HCT116 (cell line): ENCODE results near the gene SNCAIP.

Experiments
- CTCF ChIP-seq, 3 experiments: fragments of 200-600 bp in 1 of 3; sonication (generic) in 1 of 3; IDR thresholded peaks in 2 of 3; conservative IDR thresholded peaks in 1 of 3; 2 replicates each; pipeline ENCODE4 v1.5.1; 2012 to 2017; ENCODE audit warnings: low read depth in 2 of 3, low read length in 2 of 3, antibody characterized with exemption in 1 of 3, borderline replicate concordance in 1 of 3, control low read depth in 1 of 3, mild to moderate bottlenecking in 1 of 3, mixed read lengths in 1 of 3, mixed run types in 1 of 3, moderate library complexity in 1 of 3; ENCODE audit not compliant: insufficient read depth in 1 of 3
- EZH2 ChIP-seq: fragments of 200-600 bp; sonication (generic); IDR thresholded peaks from 2 replicates; pipeline ENCODE4 v1.6.1; 2017; ENCODE audit warnings: antibody characterized with exemption, mixed run types
- RAD21 ChIP-seq: IDR thresholded peaks from 2 replicates; pipeline ENCODE4 v1.6.1; 2012; ENCODE audit warnings: low read depth, mild to moderate bottlenecking

GRCh38 chr5:122455939-122456338 is 143.9 kb downstream of the SNCAIP start:
- no peak for TF ChIP-seq RAD21
- no peak for TF ChIP-seq EZH2
- no peak for TF ChIP-seq CTCF (IDR thresholded peaks at IDR 0.05 in 2 of 3, conservative IDR thresholded peaks at IDR 0.05 in 1 of 3; ENCODE audit: borderline replicate concordance in 1 of 3, insufficient read depth in 1 of 3, low read depth in 2 of 3, low read length in 2 of 3)
